DMS 273 treated with DMSO at 0.1 percent for 48 hours (cell line): ENCODE measurements around the gene XRCC3.
"Not testable (repeated sequence)": the region's sequence is repeated elsewhere in the genome, so short reads cannot be mapped to it uniquely, and the experiment has no call there.

ENCODE experiments used
- DNase-seq: peaks from one replicate; lab custom pipeline; 2025; lab: John Stamatoyannopoulos, UW

The XRCC3 gene

DNA sequence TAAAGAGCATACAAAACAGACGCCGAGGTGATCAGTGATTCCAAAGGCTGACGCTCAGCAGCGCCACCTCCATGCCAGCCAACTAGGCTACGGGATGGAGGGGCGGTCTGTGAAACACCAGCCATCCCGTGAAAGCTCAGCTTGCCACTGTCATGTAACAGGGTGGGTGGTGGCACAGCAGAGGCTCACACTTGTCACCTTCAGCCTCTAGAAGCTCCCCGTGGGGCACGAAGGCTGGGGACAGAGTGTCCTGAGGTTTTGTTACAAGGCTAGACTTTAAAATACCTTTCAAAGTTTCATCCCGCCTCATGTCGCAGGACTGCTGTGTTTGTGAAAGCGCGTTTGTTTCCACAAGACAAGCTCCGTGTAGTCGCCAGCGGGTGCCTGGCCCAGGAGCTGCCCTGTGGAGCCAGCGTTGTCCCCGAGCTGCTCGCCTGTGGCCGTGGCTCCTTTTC is 20.7 kb downstream of the XRCC3 start:
- DNase-seq = no peak

DNA sequence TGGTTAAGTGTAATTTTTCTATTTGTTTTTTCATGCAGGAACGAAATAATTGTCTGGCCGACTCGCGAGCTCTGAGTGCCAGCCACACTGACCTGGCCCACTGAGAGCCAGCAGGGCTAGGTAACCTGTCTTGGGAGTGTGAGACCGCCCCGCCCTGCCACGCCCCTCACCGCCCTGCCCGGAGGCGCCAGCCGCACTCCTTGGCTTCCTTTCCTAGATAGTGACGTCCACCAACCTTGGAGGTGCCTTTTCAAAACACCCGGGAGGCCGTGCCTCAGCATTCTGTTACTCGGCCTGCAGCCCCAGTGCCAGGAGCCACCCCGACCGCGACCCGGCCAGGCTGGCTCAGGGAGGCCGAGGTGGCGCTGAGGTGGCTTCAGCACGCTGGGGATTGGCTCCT is 21.7 kb downstream of the XRCC3 start:
- no peak for DNase-seq

DNA sequence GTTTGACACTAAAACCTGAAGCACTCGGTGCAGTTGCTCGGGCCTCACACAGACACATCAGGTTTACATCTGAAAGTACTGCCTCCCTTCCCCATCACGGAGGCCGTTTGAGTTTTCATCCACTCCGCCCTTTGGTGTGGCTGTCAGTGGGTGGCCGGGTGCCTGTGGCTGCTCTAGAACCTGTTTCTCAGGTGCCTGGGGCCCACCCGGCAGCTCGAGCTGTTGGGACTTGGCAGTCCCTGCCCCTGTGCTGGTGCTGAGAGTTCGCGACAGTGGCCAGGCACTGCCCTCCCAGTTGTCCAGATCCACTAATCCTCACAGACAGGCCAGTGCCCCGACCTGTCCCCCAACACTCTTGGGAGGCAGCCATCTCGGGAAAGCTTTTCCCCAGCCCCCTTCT is 22.4 kb downstream of the XRCC3 start:
- DNase-seq = no peak

DNA sequence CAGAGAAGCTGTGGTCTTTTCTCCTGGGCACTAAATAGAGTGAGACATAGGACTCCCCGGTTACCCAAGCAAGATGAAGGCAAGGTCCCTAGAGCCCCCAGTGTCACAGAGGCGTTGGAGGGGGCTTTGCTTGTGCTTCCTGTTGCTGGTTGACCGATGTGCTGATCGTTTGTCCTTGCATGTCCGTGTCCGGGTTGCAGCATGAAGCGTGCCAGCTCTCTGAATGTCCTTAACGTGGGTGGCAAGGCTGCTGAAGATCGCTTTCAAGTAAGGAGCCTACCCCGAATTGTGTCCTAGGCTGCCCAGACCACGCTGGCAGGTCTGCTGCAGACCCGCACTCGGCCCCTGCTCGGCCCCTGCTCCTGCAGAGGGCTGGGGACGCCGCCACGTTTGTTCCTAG is 23.1 kb downstream of the XRCC3 start:
- DNase-seq = no peak

DNA sequence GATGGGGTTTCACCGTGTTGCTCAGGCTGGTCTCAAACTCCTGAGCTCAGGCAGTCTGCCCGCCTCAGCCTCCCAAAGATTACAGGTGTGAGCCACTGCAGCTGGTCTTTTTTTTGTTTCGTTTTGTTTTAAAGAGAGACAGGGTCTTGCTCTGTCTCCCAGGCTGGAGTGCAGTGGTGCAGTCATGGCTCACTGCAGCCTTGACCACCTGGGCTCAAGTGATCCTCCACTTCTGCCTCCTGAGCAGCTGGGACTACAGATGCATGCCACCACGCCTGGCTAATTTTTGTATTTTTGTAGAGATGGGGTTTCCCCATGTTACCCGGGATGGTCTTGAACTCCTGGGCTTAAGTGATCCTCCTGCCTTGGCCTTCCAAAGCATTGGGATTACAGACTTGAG is 23.6 kb downstream of the XRCC3 start:
- DNase-seq = not testable (repeated sequence)

DNA sequence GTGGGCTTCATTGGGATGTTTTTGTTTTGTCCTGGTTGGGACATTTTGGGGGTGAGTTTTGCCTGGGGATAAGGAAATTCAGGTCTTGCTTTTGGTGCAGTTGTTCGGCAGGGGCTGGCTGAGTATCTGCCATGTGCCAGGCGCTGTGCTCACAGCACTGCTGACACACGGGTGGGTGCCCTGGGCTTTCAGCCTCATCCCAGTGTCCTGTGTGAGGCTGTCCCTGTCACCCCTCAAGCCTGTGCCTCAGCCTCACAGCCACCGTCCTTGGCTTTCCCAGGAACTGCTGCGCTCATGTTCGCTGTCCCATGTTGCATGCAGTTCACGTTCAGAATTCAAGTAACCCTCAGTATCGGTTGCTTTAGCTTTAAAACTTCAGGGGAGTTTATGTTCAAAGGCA is 24.9 kb downstream of the XRCC3 start:
- DNase-seq = no peak

DNA sequence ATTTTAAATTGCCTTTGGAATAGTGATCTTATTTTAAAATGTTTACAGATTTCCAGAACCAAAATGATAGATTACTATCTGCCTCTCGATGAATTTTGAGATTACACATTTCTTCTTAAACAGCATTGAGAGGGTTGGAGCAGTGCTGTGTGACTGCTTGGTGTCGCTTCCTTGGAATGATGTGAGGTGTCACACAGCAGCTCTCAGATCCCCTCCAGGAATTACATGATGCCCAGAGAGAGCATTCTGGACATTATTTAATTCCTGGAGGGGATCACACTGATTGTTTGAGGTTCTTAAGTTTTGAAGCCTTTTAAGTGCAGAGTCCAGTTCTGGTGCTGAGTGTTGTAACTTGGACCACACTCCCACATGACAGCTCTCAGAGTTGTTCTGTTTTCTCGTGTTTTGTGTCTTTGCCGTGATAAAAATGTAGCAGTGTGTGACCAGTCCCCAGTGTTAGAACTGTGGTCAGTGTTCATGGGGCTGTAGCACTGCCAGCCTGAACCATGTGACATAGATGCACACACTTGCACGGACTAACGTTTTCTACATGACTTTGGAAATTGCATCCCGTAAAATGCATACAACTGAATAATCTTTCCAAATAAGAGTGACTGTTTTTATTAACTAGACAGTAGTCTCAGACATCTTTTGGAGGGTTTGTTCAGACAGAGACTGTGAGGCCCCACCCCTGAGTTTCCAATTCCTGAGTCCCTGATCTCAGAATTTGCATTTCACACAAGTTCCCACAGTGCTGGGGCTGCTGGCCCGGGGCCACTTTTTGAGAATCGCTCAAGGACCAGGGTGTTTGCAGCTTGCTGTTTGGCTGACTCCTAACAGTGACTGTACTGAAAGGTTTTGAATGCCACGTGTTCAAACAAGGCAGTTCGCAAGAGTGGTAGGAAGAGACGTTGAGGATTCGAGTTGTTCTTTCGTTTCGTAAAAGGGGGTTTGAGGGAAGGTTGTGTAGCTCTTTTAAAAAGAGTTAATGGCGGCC is 26.0 kb downstream of the XRCC3 start:
- no peak for DNase-seq

DNA sequence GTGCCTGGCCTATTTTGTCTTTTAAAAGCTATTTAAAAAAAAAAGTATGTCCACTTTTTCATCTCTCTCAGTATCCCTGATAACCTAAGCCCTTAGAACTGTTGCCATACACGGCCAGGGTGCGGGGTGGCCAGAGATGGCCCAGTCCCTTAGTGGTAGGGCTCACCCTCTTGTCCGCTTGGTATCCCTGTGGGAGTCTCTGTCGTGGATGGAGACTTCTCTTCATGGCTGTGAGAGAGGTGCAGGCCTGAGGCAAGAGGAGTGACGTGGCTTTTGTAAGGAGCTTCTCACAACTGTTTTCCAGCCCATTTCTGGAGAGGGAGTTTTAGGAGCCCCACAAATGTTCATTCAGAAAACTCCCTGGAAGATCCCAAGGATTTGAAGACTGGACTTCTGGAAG is 26.8 kb downstream of the XRCC3 start:
- no peak for DNase-seq

DNA sequence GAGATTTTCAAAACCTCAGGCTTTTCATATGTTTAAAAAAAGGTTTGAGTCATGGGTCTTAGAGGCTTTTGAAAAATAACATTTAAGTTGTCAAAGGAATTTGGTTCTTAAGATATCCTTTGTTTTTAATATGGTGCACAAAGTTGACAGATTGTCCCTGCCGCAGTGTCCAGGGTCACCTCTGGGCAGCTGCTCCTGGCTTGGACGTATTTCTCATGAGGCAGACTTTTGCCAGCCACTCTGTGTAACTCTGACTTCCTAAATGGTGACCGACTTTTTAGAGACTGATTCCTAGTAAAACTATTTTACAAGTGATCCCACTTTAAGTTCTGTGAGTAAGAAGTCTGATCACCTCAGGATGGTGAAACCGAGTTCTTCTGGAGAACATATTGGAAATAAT is 27.5 kb downstream of the XRCC3 start:
- DNase-seq = no peak

DNA sequence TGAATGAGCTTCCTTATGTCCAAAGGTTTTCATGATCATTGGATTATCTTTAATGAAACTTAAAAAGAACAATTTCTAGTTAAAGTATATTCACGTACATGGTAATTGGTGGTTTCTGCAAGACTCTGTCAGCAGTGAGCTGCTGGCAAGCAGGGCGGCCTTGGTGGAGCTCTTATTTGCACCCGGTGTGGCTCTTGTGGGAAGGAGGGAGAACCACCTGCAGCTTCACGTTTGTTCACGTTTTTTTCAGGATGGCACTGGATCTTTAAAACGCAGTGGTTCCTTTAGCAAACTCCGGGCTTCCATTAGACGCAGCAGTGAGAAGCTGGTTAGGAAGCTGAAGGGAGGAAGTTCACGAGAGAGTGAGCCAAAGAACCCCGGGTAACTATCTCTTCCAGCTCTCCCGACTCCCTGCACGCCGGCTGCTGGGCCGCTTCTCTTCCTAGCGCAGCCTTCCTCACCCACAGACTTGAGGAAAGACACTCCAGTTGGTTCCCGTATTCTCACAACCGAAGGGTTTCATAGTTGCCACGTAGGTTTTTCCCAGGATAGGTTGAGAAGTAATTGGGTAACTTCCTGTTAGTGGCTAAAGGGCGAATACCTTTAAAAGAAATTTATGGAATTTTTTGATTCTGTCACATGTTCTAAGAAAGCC is 28.3 kb downstream of the XRCC3 start:
- DNase-seq = no peak

DNA sequence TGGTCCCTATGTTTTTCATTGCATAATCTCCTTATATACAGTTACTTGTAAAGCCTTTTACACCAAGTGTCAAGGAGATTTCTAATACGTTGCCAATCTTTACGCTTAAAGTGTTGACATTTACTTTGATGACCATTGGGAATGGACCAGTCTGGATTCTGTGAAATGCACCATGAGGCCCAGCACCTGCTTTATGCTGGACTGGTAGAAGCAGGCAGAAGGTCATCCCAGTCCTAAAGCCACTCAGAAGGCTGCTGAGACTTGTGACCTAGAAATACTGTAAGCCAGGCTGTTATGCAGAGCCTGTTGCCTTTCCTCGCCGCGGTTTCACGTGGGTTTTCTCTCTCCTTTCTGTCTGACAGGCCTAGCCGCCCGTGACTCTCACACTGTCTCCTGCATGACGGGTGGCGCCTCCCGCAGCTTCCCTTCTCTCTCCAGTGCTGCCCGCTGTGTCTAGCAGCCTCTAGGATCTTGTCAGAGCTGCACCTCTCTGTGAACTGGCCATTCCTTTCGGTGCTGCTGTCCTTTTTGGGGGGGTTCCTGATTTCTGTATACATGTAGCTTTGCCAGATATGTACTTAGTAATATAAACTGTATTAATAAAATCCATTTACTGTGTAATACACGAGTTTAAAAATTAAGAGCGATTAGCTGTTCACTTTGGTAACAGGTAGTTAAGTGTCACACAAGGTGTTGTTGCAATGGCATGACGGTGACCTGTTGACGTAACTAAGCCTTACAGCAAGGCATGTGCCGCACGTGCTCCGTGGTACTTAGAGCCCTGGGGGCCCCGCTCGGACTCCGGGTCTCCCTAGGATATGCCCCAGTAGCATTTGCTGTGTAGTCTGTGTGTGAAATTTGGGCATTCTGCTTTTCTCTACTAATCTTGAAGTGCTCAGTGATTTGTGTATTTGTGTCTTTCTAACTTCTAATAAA is 29.7 kb downstream of the XRCC3 start:
- no peak for DNase-seq

DNA sequence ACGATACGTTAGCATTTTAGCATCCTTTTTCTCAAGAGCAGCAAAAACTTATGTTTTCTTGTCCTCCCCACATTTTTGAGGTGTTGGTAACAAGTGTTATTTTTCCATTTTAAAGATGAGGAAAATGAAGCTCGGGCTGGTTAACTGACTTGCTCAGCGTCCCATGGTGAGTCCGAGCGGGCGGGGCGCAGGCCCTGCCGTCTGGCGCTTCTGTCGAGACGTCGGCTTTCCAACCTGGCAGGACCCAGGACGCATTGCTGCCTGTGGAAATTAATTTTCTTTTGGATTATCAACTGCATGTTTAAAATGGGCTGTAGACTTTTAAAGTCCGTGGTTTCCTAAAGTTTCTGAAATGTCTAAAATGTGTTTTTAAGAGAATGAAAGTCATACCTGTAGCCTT is 30.4 kb downstream of the XRCC3 start:
- no peak for DNase-seq

DNA sequence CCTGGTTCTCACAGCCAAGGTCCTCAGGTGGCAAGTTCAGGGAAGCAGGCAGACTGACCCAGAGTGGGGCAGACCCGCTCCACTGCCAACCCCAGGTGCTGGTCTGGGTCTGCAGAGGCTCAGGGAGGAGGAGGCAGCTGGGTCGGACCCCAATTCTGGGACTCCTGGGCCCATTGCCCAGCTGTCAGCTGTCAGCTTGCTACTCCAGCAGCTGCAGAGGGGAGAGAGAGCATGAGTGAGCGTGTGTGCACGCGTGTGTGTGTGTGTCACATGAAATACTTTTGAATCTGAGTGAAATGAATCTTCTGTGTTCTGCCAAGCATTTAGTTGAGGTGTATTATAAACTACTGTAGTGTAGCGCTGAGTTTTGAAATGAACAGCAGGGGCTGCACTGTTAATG is 30.8 kb downstream of the XRCC3 start:
- no peak for DNase-seq

DNA sequence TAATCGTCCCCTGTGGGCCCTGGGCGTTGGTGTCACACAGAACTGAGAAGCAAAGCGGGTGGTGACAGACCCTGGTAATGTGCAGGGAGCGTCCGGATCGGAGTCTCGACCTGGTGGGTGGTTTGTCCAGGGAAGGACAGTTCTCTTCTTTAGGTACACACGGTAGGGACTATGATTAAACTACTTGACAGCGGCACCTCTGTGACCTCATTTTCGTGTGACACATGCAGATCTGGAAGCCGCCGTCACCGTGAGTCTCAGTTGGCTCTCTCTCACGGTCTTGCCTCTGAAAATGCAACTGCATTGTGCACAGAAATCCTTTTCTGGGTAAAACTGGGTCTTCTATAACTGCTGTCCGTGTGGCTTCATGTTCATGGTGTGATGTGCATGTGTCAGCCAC is 32.1 kb downstream of the XRCC3 start:
- no peak for DNase-seq

DNA sequence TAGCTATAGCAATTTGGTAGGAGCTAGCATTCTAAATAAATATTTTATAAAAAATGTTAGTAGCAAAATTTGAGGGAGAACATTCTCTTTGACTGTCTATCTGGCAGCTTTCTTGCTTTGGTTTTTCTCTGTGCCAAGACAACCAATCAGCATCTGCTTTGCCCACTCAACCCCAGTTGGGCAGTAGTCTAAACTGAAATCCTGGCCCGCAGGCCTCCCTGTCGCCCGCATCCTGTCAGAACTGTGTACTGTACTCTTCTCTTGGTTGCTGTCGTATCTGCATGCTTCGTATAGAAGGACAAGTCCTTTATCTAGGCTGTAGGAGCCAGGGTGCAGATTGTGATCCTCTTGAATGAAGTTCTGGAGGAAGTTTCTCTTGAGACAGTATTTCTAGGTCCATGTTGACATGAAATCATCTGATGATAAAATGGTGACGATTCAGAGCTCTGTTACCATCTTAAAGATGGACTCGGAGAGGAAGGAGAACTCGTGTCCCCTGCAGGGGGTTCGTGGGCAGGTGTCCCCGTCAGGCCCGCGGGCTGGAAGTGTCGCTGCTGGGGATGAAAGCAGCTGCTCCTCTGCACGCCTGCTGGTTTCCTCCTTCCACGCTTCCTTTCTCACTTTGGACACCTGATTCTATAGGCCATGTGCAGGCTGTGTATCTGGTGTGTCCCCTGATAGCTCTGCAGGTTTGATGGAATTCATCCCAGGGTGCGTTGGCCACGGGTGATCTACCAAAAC is 34.6 kb downstream of the XRCC3 start:
- no peak for DNase-seq

DNA sequence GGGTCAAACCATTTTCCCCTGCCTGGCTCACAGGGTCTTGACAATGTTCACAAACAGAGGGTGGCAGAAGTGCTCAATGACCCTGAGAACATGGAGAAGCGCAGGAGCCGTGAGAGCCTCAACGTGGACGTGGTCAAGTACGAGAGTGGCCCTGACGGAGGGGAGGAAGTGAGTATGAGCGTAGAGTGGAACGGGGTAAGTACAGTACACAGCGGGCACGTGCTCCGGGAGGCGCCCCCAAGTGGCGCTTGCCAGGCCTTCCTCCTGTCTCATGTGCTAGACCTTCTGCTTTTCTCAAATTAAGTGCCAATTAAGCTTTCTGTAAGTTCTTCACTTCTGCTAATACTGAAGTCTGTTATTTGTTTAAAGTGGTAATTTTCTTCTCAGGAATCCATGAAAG is 35.9 kb downstream of the XRCC3 start:
- no peak for DNase-seq

DNA sequence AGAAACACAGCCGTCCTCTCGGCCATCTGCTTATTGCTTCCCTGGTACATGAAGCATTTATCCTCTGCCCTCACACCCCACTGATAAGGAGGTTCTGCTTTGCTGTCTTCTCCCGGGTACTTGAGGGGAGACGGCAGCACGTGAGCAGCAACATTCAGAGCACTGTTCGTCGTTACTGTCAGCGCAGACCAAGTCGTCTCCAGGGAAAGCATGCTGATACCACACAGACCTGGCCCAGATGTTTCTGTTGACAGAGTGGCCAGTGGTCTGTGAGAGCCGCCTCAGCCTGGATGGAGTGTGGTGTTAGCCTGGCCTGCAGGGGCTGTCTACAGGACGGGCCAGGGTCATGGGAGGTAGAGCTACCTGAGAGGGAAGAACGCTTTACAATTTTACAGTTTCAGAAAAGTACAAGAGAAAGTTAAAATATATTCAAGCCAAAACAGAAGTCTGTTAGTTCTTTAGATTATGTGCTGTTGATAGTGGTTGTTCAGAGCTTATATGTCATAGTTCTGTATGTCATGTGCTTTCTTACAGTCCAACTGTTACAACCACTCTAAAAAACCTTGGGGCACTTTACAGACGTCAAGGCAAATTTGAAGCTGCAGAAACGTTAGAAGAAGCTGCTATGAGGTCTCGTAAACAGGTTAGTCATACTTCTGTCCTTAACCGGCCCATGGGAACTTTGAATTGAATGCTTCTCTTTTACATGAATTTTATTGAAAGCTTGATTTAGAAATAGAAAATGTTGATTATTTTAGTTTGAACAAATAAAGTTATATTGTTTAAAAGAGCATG is 38.2 kb downstream of the XRCC3 start:
- DNase-seq = no peak

DNA sequence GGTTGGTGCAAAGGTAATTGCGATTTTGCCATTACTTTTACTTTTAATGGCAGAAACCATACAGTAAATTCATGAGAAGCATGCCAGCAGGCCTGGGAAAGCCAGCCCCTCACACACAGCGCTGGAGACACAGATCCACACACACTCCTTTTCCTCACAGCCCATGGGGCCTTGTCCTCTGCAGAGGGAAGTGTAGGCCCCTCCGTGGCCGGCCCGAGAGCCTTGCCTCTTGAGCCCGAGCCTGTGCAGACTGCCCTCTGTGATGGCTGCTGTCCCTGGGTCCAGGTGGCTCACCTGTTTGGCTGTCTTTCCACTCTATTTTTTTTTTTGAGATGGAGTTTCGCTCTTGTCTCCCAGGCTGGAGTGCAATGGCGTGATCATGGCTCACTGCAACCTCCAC is 39.3 kb downstream of the XRCC3 start:
- no peak for DNase-seq

DNA sequence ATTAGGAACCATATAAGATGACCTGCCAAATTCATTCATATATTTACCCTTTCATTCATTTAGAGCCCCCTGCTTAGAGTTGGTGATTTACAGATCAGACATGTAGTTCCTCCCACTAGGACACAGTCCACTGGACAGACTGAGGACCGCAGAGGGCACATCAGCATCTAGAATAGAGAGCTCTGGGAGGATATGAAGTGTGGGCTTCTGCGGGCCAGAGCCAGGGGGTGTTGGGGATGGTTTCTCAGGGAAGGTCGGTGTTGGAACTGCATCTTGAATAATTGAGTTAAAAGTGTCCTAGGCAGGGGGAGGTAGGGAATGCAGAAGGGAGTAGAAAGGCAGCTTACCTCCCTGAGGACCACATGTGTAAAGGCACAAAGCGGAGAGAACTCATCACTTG is 43.3 kb downstream of the XRCC3 start:
- no peak for DNase-seq

DNA sequence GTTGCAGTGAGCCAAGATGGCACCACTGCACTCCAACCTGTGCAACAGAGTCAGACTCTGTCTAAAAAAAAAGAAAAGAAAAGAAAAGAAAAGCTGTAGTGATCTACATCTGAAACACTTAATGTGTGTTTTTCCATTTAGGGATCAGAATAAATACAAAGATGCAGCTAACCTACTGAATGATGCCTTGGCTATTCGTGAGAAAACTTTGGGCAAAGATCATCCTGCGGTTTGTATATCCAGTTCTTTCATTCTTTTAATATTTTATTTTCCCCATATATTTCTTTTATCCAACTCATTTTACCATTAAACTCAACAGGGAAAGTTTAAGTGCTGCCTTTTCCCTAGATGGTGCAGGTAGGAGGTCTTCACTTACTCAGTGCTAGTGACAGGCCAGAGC is 45.9 kb downstream of the XRCC3 start:
- no peak for DNase-seq

DNA sequence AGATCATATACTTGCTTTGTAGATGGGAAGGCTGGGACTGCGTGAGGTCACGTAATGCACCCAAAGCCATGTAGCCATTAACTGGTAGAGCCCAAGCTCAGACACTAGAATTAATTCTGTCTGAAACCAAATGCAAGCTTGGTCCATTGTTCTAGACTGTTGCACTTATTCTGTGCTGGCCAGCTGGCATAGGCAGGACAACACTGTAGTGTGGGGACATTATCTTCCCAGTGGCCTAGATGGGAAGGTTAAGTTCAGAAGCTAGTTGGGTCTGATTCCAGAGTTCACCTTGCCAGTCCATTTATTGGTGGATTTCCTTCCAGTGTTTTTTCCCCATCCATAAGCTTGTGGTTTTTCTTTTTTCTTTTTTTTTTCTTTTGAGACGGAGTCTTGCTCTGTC is 47.1 kb downstream of the XRCC3 start:
- no peak for DNase-seq
